Progenitor cell of endocrine pancreas (in vitro differentiated cells): ENCODE data around the gene NCAPH2. TPM values are rescaled to one million over a fixed set of nuclear protein-coding genes. Genes with fewer than 3 reads are reported as not detected.

Experiments used
- DNase-seq: peaks from one replicate; pipeline ENCODE4 v3.0.0; 2021; ENCODE audit warnings: low spot score; ENCODE audit not compliant: unreplicated experiment
- H3K27ac Mint-ChIP-seq: 2 replicates; pipeline ENCODE4 v1.8.0; 2021; ENCODE audit warnings: mild to moderate bottlenecking, moderate library complexity, mixed read lengths
- H3K27me3 Mint-ChIP-seq: 2 replicates; pipeline ENCODE4 v1.8.0; 2021; ENCODE audit warnings: mixed read lengths
- H3K36me3 Mint-ChIP-seq: 2 replicates; pipeline ENCODE4 v1.8.0; 2022; ENCODE audit warnings: mixed read lengths; ENCODE audit not compliant: insufficient read depth
- H3K4me1 Mint-ChIP-seq: 2 replicates; pipeline ENCODE4 v1.8.0; 2021; ENCODE audit warnings: low read depth, mixed read lengths
- H3K4me3 Mint-ChIP-seq: 2 replicates; pipeline ENCODE4 v1.8.0; 2021; ENCODE audit warnings: low read depth, mild to moderate bottlenecking, moderate library complexity, mixed read lengths
- H3K9me3 Mint-ChIP-seq: 2 replicates; pipeline ENCODE4 v1.8.0; 2021; ENCODE audit warnings: low read depth, mixed read lengths
- total RNA-seq: library from RNA; stranded (reverse); gene quantifications from 2 replicates; pipeline ENCODE4 v1.2.1, GENCODE V29; 2021
- TF ChIP-seq, protein P1 (sequence below): fragments of 200-600 bp; sonication (generic); IDR thresholded peaks from one replicate; pipeline ENCODE4 v1.5.0; 2021; ENCODE audit warnings: antibody characterized with exemption, mild to moderate bottlenecking; ENCODE audit not compliant: unreplicated experiment

The NCAPH2 gene
- total RNA-seq, 1 donor from 2014 or later, result 66.5 TPM

DNA sequence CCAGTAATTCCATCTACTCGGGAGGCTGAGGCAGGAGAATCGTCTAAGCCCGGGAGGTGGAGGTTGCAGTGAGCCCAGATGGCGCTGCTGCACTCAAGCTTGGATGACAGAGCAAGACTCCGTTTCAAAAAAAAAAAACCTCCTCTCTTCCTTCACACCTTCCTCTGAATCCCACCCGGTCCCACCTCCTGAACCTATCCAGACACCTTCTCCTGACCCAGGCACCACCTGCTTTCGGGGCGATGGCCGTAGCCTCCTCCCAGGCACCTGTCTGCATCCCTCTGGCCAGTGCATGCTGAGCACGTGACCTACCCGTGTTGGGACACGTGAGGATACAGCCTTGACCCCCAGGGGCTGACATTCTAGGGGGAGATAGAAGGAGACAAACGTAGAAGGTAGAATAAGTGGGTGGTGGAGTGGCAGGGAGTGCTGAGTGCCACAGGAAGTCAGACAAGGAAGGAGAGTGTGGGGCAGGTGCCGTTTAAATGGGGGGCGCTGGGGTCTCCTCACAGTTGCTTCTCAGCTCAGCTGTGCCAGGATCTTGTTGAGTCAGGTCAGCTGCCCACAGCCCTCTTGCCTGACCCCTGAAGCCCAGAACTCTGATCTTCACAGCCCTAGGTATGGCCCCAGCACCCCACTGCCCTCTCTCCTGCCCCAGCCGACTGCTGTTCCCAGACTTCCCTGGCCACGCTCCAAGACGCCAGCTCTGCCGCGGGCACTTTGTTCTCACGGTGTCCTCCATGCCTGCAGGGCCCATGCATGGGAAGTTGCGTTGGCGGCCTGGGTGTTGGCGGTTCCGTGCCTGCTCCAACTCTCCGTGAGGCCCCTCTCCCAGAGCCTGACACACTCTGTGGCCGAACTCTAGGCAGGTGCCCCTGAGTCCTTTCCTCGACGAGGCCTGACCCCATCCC is 22.5 kb upstream of the NCAPH2 start:
- no peak overlapping the region for H3K4me3 Mint-ChIP-seq
- no peaks in the 10 kb centered on the region for H3K9me3 Mint-ChIP-seq
- H3K36me3 Mint-ChIP-seq, result no peaks in the 10 kb centered on the region
- TF ChIP-seq, protein P1, sequence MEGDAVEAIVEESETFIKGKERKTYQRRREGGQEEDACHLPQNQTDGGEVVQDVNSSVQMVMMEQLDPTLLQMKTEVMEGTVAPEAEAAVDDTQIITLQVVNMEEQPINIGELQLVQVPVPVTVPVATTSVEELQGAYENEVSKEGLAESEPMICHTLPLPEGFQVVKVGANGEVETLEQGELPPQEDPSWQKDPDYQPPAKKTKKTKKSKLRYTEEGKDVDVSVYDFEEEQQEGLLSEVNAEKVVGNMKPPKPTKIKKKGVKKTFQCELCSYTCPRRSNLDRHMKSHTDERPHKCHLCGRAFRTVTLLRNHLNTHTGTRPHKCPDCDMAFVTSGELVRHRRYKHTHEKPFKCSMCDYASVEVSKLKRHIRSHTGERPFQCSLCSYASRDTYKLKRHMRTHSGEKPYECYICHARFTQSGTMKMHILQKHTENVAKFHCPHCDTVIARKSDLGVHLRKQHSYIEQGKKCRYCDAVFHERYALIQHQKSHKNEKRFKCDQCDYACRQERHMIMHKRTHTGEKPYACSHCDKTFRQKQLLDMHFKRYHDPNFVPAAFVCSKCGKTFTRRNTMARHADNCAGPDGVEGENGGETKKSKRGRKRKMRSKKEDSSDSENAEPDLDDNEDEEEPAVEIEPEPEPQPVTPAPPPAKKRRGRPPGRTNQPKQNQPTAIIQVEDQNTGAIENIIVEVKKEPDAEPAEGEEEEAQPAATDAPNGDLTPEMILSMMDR, result no peak
- no peaks in the 10 kb centered on the region for H3K4me1 Mint-ChIP-seq
- DNase-seq, result no peak
- H3K27me3 Mint-ChIP-seq, result peaks cover 29% of the 10 kb centered on the region
- H3K27ac Mint-ChIP-seq, result peak overlapping the region; percentile 69

DNA sequence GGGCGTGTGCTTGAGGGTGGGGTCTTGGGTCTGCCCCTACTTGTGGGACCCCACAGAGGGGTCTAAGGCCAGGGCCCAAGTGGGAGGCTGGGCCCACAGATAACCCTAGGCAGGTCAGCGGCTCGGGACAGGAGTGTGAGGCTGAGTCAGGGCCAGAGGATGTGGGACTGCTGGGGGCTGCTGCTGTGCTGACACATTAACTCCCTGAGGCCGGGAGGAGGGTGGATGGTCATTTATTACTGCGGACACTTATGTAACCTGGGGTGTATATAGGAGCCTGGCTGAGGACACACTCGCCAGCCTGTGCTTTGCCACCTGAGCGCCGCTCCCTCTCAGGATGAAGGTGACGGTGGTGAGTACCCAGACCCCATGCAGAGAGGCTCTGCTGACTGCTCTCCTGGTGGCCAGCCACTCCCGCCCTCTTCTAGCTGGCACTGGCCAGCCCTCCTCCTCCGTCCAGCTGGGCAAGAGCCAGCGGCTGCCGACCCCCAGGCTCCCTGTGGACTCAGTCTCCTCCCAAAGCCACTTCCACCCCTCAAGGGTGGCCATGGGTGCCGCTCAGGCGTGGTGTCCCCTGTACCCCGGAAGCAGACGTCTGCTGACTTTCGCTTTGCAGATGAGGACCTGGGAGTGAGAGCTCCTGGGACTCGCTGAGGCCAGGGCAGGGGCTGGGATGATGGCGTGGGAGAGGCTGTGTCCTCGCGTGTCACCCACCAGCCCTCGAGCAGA is 21.3 kb upstream of the NCAPH2 start, which contains the start of gene MIOX:
Gene MIOX (plus strand): TSS at position 299 of the 729 bp plus-strand sequence. CDS start 39 bp downstream, at position 338.
- H3K27ac Mint-ChIP-seq, result peak within 1 kb of the TSS; percentile 69

DNA sequence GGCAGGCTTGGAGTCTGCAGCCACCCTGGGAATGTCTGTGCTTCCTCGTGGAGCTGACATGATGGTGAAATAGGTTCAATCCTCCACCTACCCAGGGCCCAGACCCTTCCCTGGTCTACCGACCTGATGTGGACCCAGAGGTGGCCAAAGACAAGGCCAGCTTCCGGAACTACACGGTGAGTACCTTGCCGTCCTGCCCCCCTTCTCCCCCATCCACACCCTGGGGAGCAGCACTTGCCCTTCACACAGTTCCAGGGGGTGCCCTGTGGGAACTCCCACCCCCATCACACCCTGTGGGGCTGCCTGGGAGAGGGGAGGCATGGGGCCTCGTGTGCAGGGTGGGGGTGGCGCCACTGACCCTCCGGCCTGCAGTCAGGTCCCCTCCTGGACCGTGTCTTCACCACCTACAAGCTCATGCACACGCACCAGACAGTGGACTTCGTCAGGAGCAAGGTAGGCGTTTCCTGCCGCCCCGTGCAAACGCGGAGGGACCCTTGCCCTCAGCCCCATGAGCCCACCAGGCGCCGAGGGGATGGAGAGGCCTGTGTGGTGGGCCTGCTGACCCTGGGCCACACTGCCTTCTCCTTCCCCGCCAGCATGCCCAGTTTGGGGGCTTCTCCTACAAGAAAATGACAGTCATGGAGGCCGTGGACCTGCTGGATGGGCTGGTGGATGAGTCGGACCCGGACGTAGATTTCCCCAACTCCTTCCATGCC is 20.6 kb upstream of the NCAPH2 start:
- H3K27me3 Mint-ChIP-seq, result peaks cover 30% of the 10 kb centered on the region
- no peak overlapping the region for H3K4me3 Mint-ChIP-seq
- DNase-seq, result no peak
- H3K27ac Mint-ChIP-seq, result no peak overlapping the region
- no peaks in the 10 kb centered on the region for H3K9me3 Mint-ChIP-seq
- TF ChIP-seq, protein P1, result no peak
- no peaks in the 10 kb centered on the region for H3K4me1 Mint-ChIP-seq
- no peaks in the 10 kb centered on the region for H3K36me3 Mint-ChIP-seq

More for the DNA sequence above, 21.3 kb upstream of the NCAPH2 start, which contains the start of gene MIOX:
- TF ChIP-seq, protein P1, result no peak
- Mint-ChIP-seq H3K4me3 (no peak within 1 kb of the TSS), H3K27me3 (peaks cover 30% of the 10 kb centered on the region), H3K4me1 (no peaks in the 10 kb centered on the region), H3K36me3 (no peaks in the 10 kb centered on the region), H3K9me3 (no peaks in the 10 kb centered on the region)
- no peak for DNase-seq

DNA sequence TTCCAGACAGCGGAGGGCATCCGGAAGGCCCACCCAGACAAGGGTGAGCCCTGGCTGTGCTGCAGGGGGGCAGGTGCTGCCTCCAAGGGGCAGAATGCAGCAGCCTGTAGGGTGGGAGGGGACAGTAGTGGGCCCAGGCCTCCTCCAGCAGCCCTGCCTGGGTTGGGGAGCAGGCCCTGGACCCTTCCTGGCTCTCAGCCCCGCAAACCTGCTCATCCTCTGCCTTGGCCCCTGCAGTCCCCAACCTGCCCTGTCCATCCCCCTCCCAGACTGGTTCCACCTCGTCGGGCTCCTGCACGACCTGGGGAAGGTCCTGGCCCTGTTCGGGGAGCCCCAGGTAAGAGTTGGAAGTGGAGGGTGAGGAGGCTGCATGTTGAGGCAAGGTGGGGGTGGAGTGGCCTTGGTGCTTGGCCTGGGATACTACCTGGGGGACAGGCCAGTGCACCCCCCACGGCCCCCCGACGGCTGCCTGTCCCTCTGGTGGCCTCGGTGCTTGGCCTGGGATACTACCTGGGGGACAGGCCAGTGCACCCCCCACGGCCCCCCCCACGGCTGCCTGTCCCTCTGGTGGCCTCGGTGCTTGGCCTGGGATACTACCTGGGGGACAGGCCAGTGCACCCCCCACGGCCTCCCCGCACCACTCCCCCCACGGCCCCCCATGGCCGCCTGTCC is 19.9 kb upstream of the NCAPH2 start:
- H3K9me3 Mint-ChIP-seq, result no peaks in the 10 kb centered on the region

More for the DNA sequence above, 19.9 kb upstream of the NCAPH2 start:
- DNase-seq, result no peak
- TF ChIP-seq, protein P1, result no peak
- Mint-ChIP-seq H3K4me3 (no peak overlapping the region), H3K4me1 (no peaks in the 10 kb centered on the region), H3K27ac (no peak overlapping the region), H3K27me3 (peaks cover 27% of the 10 kb centered on the region), H3K36me3 (no peaks in the 10 kb centered on the region)
